ENCODE measurements around the gene BRIX1.

BRIX1 gene

GRCh38 chr5:34932947-34933346 lies 17.4 kb downstream of the BRIX1 start:
- H3K27ac ChIP-seq: no peak overlapping the region
- no peak for TF ChIP-seq CTCF (conservative IDR thresholded peaks at IDR 0.05)

GRCh38 chr5:34941936-34942335 lies 26.4 kb downstream of the BRIX1 start:
- no peak for TF ChIP-seq CTCF (conservative IDR thresholded peaks at IDR 0.05)
- no peak overlapping the region for H3K27ac ChIP-seq

GRCh38 chr5:34944044-34944443 lies 28.5 kb downstream of the BRIX1 start:
- TF ChIP-seq CTCF (conservative IDR thresholded peaks at IDR 0.05): no peak

GRCh38 chr5:34944460-34945047 lies 29.0 kb downstream of the BRIX1 start:
- no peak overlapping the region for H3K27ac ChIP-seq
- TF ChIP-seq CTCF (conservative IDR thresholded peaks at IDR 0.05): no peak

More at GRCh38 chr5:34944044-34944443, 28.5 kb downstream of the BRIX1 start:
- no peak overlapping the region for H3K27ac ChIP-seq

GRCh38 chr5:34957321-34957720 lies 41.8 kb downstream of the BRIX1 start:
- no peak overlapping the region for H3K27ac ChIP-seq
- no peak for TF ChIP-seq CTCF (conservative IDR thresholded peaks at IDR 0.05)

GRCh38 chr5:34957857-34958690 lies 42.6 kb downstream of the BRIX1 start:
- H3K27ac ChIP-seq: no peak overlapping the region

More at GRCh38 chr5:34957857-34958690, 42.6 kb downstream of the BRIX1 start:
- TF ChIP-seq CTCF (conservative IDR thresholded peaks at IDR 0.05): peak; percentile 91
